Sigmoid colon (tissue), 7 donors: ENCODE results near the gene SFMBT2. TPM values are rescaled to one million over a fixed set of nuclear protein-coding genes. Genes with fewer than 3 reads are reported as not detected.

Source experiments
- DNase-seq: peaks from one replicate; pipeline ENCODE4 v3.0.0-alpha.2; 2019
- H3K27ac ChIP-seq, 4 donors: fragments of 200-600 bp; sonication (generic); one replicate each; pipeline ENCODE4 v1.5.1; 2016 to 2019; ENCODE audit warnings: mild to moderate bottlenecking in 1 of 4
- H3K27me3 ChIP-seq, 3 donors: fragments of 200-600 bp; sonication (generic); one replicate each; pipeline ENCODE4 v1.5.1; 2019; ENCODE audit warnings: mild to moderate bottlenecking in 1 of 3
- H3K36me3 ChIP-seq, 4 donors: fragments of 200-600 bp; sonication (generic); one replicate each; pipeline ENCODE4 v1.5.1; 2016 to 2019
- H3K4me1 ChIP-seq, 4 donors: fragments of 200-600 bp; sonication (generic); one replicate each; pipeline ENCODE4 v1.5.1; 2017 to 2019
- H3K4me3 ChIP-seq, 4 donors: fragments of 200-600 bp; sonication (generic); one replicate each; pipeline ENCODE4 v1.5.1; 2017 to 2019; ENCODE audit warnings: mild to moderate bottlenecking in 2 of 4, moderate library complexity in 1 of 4
- H3K9me3 ChIP-seq, 4 donors: fragments of 200-600 bp in 3 of 4; sonication (generic) in 3 of 4; one replicate each; pipeline versions ENCODE4 v1.5.1 to v1.6.1; 2013 to 2019
- CTCF ChIP-seq, 4 experiments: fragments of 450-650 bp in 3 of 4; fragments of 200-600 bp in 1 of 4; IDR thresholded peaks; one replicate each; pipeline ENCODE4 v1.5.1; 2016 to 2019; ENCODE audit warnings: antibody characterized with exemption in 4 of 4, mild to moderate bottlenecking in 3 of 4, moderate library complexity in 2 of 4
- EP300 ChIP-seq, 4 donors: sonication (generic); formaldehyde crosslinking; IDR thresholded peaks; one replicate each; pipeline ENCODE4 v1.6.1; 2017; ENCODE audit warnings: antibody characterized with exemption in 4 of 4
- POLR2A ChIP-seq, 2 donors: fragments of 450-650 bp; IDR thresholded peaks; one replicate each; pipeline ENCODE4 v1.6.1; 2016; ENCODE audit warnings: antibody characterized with exemption in 2 of 2, mild to moderate bottlenecking in 2 of 2, moderate library complexity in 2 of 2
- POLR2AphosphoS5 ChIP-seq, 4 donors: sonication (generic); formaldehyde crosslinking; IDR thresholded peaks; one replicate each; pipeline ENCODE4 v1.6.1; 2017; ENCODE audit warnings: antibody characterized with exemption in 4 of 4
- WGBS, 2 donors: extraction: QIAGEN DNeasy Blood & Tissue Kit; methylation state at CpG; one replicate each; pipeline ENCODE4 v1.1.7; 2013; 5-methylcytosine and 5-hydroxymethylcytosine counted together
- intact Hi-C: fragments of 100-400 bp; cut with DNase I; formaldehyde crosslinking; loops from one replicate; pipeline ENCODE4 v1.15.1; 2023
- polyA plus RNA-seq, 3 donors: library from polyadenylated mRNA; stranded (reverse); fragments of 200-250 nt; gene quantifications; one replicate each; pipeline ENCODE4 v1.2.3, GENCODE V29; 2013
- total RNA-seq, 4 donors: library from RNA; depleted of rRNA; stranded (reverse); fragments of >200 nt; gene quantifications; one replicate each; pipeline ENCODE4 v1.1.0, GENCODE V29; 2016
- donor health status: healthy with polysubstance abuse.
- donor health status: Bipolar disorder and iron deficiency.
- donor health status: healthy.

SFMBT2 gene
- total and polyA plus RNA-seq, 7 donors: 0.60 to 6.4 (median 4.2) TPM

GRCh38 chr10:7159928-7160327, 250.9 kb downstream of the SFMBT2 start:
- intact Hi-C loops: no loop called here
- Histone ChIP-seq H3K36me3 (no peaks in the 10 kb centered on the region), H3K4me1 (no peaks in the 10 kb centered on the region), H3K27me3 (no peaks in the 10 kb centered on the region), H3K9me3 (no peaks in the 10 kb centered on the region), H3K27ac (no peak overlapping the region), H3K4me3 (no peak overlapping the region)
- DNase-seq: no peak
- TF ChIP-seq EP300 (IDR thresholded peaks at IDR 0.05) (no peak), POLR2A (IDR thresholded peaks at IDR 0.05) (no peak), CTCF (IDR thresholded peaks at IDR 0.05) (no peak), POLR2AphosphoS5 (IDR thresholded peaks at IDR 0.05) (no peak)
- 71 to 72% methylated on average over 5 of the region's 5 CpGs for WGBS, 2 donors

- no peak overlapping the region for H3K4me3 ChIP-seq
- no peaks in the 10 kb centered on the region for H3K36me3 ChIP-seq
Measured at GRCh38 chr10:7159517-7159916, 251.3 kb downstream of the SFMBT2 start.

GRCh38 chr10:7157091-7157490, 253.7 kb downstream of the SFMBT2 start:
- intact Hi-C loops: no loop called here
- no peak overlapping the region for H3K27ac ChIP-seq
- H3K4me3 ChIP-seq: no peak overlapping the region
- H3K4me1 ChIP-seq: no peaks in the 10 kb centered on the region
- H3K27me3 ChIP-seq: no peaks in the 10 kb centered on the region
- TF ChIP-seq POLR2AphosphoS5 (IDR thresholded peaks at IDR 0.05) (no peak), POLR2A (IDR thresholded peaks at IDR 0.05) (no peak), EP300 (IDR thresholded peaks at IDR 0.05) (no peak), CTCF (IDR thresholded peaks at IDR 0.05) (no peak)
- no peak for DNase-seq
- no peaks in the 10 kb centered on the region for H3K9me3 ChIP-seq
- H3K36me3 ChIP-seq: no peaks in the 10 kb centered on the region
- WGBS, 2 donors: 43 to 68% methylated on average over 2 of the region's 2 CpGs

More at GRCh38 chr10:7159517-7159916, 251.3 kb downstream of the SFMBT2 start:
- H3K27me3 ChIP-seq: no peaks in the 10 kb centered on the region
- no peaks in the 10 kb centered on the region for H3K4me1 ChIP-seq
- H3K27ac ChIP-seq: no peak overlapping the region
- intact Hi-C loops: no loop called here
- H3K9me3 ChIP-seq: no peaks in the 10 kb centered on the region
- TF ChIP-seq CTCF (IDR thresholded peaks at IDR 0.05) (no peak), POLR2A (IDR thresholded peaks at IDR 0.05) (no peak), POLR2AphosphoS5 (IDR thresholded peaks at IDR 0.05) (no peak), EP300 (IDR thresholded peaks at IDR 0.05) (no peak)
- DNase-seq: no peak
- WGBS, 2 donors: 61 to 72% methylated on average over 5 of the region's 5 CpGs

GRCh38 chr10:7153750-7154149, 257.1 kb downstream of the SFMBT2 start:
- intact Hi-C loops: no loop called here
- 96 to 98% methylated on average over 1 of the region's 1 CpG for WGBS, 2 donors
- Histone ChIP-seq H3K9me3 (no peaks in the 10 kb centered on the region), H3K36me3 (no peaks in the 10 kb centered on the region), H3K4me3 (no peak overlapping the region), H3K27ac (no peak overlapping the region), H3K27me3 (peaks cover 0 to 7% (median 0%) of the 10 kb centered on the region in 3 donors), H3K4me1 (peaks cover 0 to 4% (median 0%) of the 10 kb centered on the region in 4 donors)
- no peak for DNase-seq
- TF ChIP-seq CTCF (IDR thresholded peaks at IDR 0.05) (no peak), POLR2A (IDR thresholded peaks at IDR 0.05) (no peak), POLR2AphosphoS5 (IDR thresholded peaks at IDR 0.05) (no peak), EP300 (IDR thresholded peaks at IDR 0.05) (no peak)

- no peak overlapping the region for H3K27ac ChIP-seq
- peaks cover 0 to 7% (median 7%) of the 10 kb centered on the region in 3 donors for H3K27me3 ChIP-seq
- H3K4me1 ChIP-seq: peaks cover 0 to 4% (median 0%) of the 10 kb centered on the region in 4 donors
- no peak for DNase-seq
- TF ChIP-seq POLR2A (IDR thresholded peaks at IDR 0.05): no peak
- no peak for TF ChIP-seq EP300 (IDR thresholded peaks at IDR 0.05)
- no peak for TF ChIP-seq POLR2AphosphoS5 (IDR thresholded peaks at IDR 0.05)
- TF ChIP-seq CTCF (IDR thresholded peaks at IDR 0.05): no peak
- H3K36me3 ChIP-seq: no peaks in the 10 kb centered on the region
- no peaks in the 10 kb centered on the region for H3K9me3 ChIP-seq
- intact Hi-C loops: no loop called here
- WGBS, 2 donors: 85 to 93% methylated on average over 3 of the region's 3 CpGs
- no peak overlapping the region for H3K4me3 ChIP-seq
Measured at GRCh38 chr10:7152982-7153381, 257.9 kb downstream of the SFMBT2 start.
